Glomerular visceral epithelial cell (primary cell): ENCODE measurements around the gene MKX.
"Not testable (repeated sequence)": the region's sequence is repeated elsewhere in the genome, so short reads cannot be mapped to it uniquely, and the experiment has no call there.

Experiments
- DNase-seq: peaks from one replicate; pipeline ENCODE4 v3.0.0-alpha.2; 2016; ENCODE audit errors: extremely low spot score

Gene MKX

GRCh38 chr10:27692663-27693062 is 53.0 kb downstream of the MKX start:
- no peak for DNase-seq

- no peak for DNase-seq
Observed at GRCh38 chr10:27688991-27689390, 56.6 kb downstream of the MKX start.

- DNase-seq: no peak
Observed at GRCh38 chr10:27688276-27688675, 57.3 kb downstream of the MKX start.

- DNase-seq: no peak
Observed at GRCh38 chr10:27687743-27688142, 57.9 kb downstream of the MKX start.

GRCh38 chr10:27687326-27687725 is 58.3 kb downstream of the MKX start:
- DNase-seq: no peak

GRCh38 chr10:27685681-27686080 is 59.9 kb downstream of the MKX start:
- no peak for DNase-seq

GRCh38 chr10:27683226-27683625 is 62.4 kb downstream of the MKX start:
- DNase-seq: no peak

GRCh38 chr10:27681795-27682194 is 63.8 kb downstream of the MKX start:
- not testable (repeated sequence) for DNase-seq

GRCh38 chr10:27680691-27681605 is 64.7 kb downstream of the MKX start:
- no peak for DNase-seq

GRCh38 chr10:27680006-27680557 is 65.5 kb downstream of the MKX start:
- DNase-seq: no peak

- no peak for DNase-seq
Observed at GRCh38 chr10:27679369-27679912, 66.2 kb downstream of the MKX start.

- DNase-seq: no peak
Observed at GRCh38 chr10:27678166-27678565, 67.5 kb downstream of the MKX start.

GRCh38 chr10:27673065-27673464 is 72.6 kb downstream of the MKX start:
- DNase-seq: no peak

- DNase-seq: no peak
Observed at GRCh38 chr10:27671821-27672220, 73.8 kb downstream of the MKX start.

- no peak for DNase-seq
Observed at GRCh38 chr10:27664461-27664860, 81.2 kb downstream of the MKX start.

GRCh38 chr10:27663621-27664020 is 82.0 kb downstream of the MKX start:
- no peak for DNase-seq

GRCh38 chr10:27661514-27662286 is 83.9 kb downstream of the MKX start:
- peak; percentile 19 for DNase-seq

- DNase-seq: no peak
Observed at GRCh38 chr10:27660711-27661110, 84.9 kb downstream of the MKX start.

GRCh38 chr10:27660268-27660667 is 85.4 kb downstream of the MKX start:
- DNase-seq: no peak

- DNase-seq: peak; percentile 8
Observed at GRCh38 chr10:27659786-27660185, 85.8 kb downstream of the MKX start.

- DNase-seq: peak; percentile 13
Observed at GRCh38 chr10:27658788-27659187, 86.8 kb downstream of the MKX start.

GRCh38 chr10:27655296-27655695 is 90.3 kb downstream of the MKX start:
- no peak for DNase-seq
